Renal cortex interstitium (tissue), 11 donors: ENCODE data around the gene RAB31. TPM values are rescaled to one million over a fixed set of nuclear protein-coding genes. Genes with fewer than 3 reads are reported as not detected.
A peak's percentile ranks its signal among the peaks of the same experiment; 100 is the strongest.
"Not testable (repeated sequence)": the region's sequence is repeated elsewhere in the genome, so short reads cannot be mapped to it uniquely, and the experiment has no call there.

Experiments used
- DNase-seq, 11 donors: peaks; one replicate each; pipeline ENCODE4 v3.0.0-alpha.2; 2013; ENCODE audit warnings: low read depth in 9 of 11, low spot score in 4 of 11; ENCODE audit errors: extremely low read depth in 1 of 11
- polyA plus RNA-seq, 3 donors: library from polyadenylated mRNA; unstranded; fragments of 120-200 nt; gene quantifications; one replicate each; pipeline ENCODE4 v1.2.1, GENCODE V29; 2013; ENCODE audit not compliant: insufficient read length in 3 of 3

Gene RAB31
- polyA plus RNA-seq, 3 donors: 25.3 to 30.7 (median 30.4) TPM

DNA sequence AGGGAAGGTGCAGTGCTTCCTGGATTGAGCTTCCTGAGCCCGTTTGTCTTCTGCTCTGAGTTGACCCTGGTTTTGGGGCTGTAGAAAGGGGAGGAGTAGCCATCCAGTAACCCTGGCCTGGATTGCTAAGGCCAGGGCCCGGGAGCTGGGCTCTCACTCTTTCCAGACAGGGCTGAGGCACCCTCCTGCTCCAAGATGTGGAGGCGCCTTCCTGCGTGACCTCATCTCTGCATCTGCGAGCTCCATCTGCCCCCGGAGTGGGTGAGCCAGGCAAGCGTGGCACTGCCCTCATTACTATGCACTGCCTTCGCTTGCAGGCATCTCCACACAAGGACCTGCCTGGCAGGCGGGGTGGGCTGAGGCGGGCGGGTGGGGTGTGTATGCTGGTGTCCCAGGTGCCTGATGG lies 58.0 kb downstream of the RAB31 start:
- DNase-seq: no peak

DNA sequence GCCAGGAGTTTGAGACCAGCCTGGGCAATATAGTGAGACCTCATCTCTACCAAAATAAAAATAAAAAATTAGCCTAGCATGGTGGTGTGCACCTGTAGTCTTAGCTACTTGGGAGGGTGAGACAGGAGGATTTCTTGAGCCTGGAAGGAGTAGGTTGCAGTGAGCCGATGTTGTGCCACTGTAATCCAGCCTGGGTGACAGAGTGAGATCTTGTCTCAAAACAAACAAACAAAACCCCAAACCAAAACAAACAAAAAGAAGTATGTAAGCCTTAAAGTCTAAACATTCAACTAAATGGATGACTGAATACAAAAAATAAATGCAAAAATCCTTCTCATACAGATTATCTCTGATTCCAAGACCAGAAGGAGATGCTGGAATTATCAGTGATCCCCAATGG lies 58.6 kb downstream of the RAB31 start:
- no peak for DNase-seq

DNA sequence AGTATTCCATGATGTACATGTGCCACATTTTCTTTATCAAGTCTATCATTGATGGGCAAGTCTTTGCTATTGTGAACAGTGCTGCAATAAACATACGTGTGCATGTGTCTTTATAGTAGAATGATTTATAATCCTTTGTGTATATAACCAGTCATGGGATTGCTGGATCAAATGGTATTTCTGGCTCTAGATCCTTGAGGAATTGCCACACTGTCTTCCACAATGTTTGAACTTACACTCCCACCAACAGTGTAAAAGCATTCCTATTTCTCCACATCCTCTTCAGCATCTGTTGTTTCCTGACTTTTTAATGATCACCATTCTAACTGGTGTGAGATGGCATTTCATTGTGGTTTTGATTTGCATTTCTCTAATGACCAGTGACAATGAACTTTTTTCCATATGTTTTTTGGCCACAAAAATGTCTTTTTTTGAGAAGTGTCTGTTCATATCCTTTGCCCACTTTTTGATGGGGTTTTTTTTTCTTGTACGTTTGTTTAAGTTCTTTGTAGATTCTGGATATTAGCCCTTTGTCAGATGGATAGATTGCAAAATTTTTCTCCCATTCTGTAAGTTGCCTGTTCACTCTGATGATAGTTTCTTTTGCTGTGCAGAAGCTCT lies 60.1 kb downstream of the RAB31 start:
- DNase-seq: not testable (repeated sequence)

DNA sequence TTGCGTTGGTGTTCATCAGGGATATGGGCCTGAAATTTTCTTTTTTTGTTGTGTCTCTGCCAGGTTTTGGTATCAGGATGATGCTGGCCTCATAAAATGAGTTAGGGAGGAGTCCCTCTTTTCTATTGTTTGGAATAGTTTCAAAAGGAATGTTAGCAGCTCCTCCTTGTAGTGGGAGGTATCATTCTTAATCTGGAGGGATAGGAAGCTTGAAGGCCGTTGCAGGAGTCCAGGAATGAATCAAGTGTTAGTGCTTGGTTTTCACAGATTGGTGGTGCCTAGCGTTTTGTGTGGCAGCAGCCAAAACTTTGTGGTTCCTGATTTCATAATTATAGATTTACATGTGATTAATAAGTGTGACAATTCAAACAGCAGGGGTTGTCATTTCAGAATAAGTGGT lies 62.0 kb downstream of the RAB31 start:
- not testable (repeated sequence) for DNase-seq

DNA sequence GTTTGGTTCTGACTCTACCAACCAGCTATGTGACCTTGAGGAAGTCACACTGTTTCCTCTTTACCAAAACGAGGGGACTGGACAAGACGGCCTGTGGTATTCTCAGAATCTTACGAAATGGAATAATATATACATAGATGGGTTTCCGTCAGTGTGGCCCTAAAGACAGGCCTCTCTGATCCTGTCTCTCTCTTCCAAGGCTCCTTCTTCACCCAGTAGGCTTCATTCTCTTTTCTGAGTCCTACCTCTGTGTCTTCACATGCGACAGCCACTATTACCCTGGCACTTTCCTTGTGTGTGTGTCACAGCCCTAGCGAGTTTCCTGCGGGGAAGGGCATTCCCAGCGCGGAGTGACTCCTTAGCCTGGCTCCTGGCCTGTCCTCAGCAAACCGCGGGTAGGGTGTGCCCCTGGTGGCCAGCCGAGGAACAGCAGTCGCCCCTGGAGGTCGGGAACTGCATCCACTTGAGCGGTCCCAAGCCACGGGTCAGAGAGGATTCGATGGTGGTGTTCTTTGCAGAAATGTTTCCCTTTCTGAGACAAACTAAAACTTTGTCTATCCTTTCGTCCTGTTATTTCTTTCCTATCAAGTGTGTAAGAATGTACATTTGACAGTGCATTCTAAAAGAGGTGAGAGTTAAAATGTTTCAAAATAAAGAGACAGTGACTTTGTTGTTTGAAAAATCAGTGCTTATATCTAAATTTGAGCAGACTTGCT lies 63.3 kb downstream of the RAB31 start:
- peak; percentile 35 to 70 (median 49) for DNase-seq

DNA sequence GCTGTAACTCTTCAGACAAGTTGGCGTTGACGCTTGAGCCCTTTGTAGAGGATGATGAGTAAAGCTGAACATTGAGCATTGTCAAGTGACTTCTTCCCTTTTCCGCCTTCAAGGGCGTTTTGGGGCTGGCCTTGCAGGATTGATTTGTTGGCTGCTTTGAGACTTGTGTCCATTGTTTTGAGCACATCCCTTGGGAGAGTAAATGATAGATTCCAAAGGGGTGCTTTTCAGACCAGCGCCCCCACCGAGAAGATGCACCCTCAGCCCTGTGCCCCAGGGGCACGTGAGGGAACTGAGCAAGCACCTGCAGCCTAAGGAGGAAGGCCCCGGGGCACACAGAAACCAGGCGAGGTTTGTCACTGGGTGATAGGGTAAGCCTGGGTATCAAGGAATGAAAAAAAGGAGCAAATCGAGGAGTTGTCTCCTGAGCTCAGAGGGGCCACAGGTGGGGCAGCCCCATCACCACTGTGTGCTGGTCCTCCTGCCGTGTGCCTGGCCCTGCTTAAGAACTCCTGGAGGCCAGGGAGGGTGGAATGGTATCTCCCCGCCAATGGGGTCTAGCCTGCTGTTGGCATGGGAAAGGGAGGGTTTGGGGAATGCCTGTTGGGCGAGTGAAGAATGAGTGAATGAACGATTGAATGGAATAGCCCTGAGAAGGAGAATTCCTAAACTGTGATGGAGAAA lies 64.0 kb downstream of the RAB31 start:
- no peak for DNase-seq

DNA sequence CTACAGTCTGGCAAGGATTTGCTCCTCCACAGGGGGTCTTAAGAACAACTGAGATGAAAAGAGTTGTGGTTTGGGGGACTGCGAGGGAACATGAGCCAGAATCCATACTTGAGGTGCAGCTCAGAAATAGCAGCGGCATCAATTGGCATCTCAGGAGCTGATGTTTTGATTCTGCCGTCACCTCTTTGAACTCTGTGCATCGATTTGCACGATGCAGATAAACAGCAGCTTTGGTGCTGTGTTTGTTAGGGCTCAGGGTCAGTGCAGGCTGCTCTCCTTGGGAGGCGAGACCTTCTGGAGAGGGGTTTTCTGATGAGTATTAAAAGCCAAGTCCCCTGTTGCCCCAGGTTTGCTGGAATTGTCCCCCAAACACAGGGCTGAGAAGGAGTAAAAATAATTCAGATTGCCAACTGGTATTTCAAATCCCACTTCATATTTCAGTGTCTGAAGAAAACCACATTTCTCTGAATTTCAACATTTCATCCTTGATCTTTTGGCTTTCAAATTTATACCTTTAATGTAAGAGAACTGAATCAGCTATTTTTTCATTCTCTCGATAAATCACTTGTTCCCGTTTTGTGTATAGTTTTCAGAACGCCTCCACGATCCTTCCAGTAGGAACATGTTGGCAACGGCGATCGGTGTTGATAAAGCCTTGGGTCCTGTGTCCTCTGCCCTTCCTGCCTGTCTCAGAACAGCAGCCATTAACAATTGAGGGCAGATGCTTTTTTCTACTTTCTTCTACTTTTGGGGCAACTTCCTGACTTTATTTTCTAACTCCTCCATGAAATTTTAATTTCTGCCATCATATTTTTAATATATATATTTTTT lies 65.0 kb downstream of the RAB31 start:
- no peak for DNase-seq

DNA sequence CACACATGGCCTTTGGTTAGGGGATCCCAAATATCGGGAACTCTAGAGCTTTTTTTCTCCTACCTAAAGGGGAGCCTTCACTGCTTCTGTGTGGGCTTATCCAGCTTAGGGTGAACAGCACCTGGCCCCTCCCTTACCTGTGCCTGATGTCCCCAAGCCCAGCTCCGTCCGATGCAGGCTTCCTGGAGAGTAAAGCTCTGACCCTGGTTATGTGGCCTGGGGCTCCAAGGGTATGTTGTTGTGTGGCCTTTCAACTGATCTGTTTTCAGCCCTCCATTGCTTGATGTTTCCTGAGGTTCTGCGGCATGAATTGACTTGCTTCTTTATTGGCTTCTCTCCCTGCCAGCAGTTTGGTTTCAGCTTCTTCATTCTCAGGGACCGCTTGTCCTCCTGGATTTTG lies 66.0 kb downstream of the RAB31 start:
- DNase-seq: no peak

DNA sequence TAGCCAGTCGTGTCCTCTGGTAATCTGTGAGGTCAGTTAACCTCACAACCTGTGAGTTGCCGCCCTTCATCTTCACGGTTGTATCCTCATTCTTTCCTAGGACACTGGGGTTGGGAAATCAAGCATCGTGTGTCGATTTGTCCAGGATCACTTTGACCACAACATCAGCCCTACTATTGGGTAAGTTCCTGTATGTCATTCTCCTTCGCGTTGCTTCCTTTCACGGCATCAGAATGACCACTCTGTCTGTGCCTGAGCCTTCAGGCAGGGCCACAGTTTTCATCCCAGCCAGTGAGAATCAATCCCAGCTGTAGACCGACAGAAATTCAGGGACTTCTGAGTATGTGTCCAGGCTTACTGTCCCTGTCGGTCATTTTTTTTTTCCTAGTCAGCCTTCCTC lies 67.1 kb downstream of the RAB31 start:
- no peak for DNase-seq

DNA sequence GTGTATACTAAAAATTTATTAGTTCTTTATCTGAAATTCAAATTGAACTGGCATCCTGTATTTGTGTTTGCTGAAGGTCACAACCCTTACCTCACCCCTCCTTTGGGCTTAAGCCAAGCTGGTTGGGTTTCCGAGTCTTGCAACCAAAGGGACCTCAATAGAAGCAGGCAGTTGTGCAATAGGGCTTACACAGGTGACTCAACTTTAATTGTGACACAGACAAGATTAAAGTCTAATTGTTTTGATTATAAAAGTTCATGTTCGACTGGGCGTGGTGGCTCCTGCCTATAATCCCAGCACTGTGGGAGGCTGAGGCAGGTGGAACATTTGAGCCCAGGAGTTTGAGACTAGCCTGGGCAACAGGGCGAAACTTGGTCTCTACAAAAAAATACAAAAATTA lies 71.5 kb downstream of the RAB31 start:
- no peak for DNase-seq

DNA sequence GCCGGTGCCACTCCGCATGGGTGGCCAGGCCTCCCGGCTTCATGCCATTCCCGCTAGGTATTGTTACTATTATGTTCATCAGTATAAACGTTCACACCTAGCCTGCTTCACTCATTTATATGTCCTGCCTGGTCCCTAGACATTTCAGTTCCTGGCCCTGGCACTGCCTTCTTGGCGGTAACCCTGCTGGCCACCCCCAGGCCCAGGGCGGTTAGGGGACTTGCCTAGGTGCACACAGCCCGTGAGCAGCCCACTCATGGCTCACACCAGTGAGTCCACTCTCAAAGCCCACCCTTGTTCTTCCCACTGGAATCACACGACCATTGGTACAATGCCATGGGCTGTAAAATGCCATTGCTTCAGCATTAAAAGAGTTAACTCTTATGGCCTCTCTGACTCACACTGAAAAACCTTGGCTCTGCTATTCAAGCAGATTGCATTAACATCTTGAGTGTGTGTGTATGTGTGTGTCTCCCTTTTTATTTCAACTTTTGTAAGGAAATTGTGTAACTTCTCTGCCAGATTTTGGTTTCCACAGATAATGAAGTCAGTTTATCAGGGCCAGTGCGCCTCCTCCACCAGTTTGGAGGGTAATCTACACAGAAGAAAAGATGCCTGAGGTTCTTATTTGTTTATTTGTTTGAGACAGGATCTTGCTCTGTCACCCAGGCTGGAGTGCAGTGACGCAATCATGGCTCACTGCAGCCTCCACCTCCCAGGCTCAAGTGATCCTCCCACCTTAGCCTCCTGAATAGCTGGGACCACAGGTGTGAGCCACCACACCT lies 74.2 kb downstream of the RAB31 start:
- DNase-seq: no peak

DNA sequence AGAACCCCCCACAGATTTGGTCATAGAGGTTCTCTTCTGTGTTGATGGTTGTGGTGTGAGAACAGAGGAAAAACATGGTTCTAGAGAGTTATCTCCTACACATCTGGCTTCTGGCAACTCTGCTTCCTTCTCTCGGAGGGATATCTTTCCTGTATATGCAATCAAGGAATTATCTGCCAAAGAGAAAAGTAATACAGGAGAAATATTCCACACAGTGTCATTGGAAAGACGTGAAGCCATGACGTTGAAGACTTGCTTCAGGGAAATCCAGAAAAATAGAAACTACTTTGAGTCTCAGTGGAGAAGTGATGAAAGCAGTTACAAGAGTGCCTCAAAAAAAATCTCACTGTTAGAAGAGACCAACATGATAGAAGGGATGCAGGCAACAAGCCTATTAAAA lies 78.5 kb downstream of the RAB31 start:
- DNase-seq: no peak

DNA sequence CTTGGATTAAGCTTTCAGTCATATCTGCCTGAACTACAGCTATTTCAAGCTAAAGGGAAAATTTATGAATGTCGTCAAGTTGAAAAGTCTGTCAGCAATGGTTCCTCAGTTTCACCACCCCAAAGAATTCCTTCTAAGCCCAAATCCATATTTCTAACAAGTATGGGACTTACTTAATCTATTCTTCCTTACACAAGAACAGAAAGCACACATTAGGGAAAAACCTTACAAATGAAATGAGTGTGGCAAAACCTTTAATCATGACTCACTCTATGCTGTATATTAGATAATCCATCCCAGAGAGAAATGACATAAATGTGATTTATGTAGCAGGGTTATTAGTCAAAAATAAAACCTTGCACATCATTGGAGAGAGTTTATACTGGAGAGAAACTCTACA lies 78.9 kb downstream of the RAB31 start:
- no peak for DNase-seq

DNA sequence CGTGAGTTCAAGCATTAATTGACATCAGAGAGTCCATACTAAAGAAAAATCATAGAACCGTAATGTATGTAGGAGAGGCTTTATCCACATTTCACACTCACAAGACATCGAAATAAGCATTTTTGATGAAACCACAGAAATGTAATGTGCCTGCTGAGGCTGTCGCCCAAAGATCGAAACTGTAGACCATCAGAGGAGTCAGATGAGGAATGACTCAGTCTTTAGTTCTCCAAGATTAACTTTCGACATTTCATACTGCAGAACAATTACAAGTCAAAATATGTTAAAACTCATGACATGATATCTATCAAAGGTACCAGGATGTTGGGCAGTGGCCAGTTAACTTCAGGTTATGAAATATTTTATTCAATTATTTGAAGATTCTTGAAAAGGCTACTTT lies 79.6 kb downstream of the RAB31 start:
- DNase-seq: no peak

DNA sequence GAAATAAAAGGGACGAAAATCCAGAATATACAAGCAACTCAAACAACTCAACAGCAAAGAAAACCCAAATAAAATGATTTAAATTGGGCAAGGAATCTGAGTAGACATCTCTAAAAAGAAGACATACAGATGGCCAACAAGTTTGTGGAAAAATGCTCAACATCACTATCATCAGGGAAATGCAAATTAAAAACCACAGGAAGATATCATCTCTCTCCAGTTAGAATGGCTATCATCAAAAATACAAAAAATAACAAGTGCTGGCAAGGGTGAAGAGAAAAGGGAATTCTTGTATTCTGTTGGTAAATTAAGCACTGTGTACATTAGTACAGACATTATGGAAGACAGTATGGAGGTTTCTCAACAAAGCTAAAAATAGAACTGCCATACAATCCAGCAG lies 80.0 kb downstream of the RAB31 start:
- DNase-seq: no peak

DNA sequence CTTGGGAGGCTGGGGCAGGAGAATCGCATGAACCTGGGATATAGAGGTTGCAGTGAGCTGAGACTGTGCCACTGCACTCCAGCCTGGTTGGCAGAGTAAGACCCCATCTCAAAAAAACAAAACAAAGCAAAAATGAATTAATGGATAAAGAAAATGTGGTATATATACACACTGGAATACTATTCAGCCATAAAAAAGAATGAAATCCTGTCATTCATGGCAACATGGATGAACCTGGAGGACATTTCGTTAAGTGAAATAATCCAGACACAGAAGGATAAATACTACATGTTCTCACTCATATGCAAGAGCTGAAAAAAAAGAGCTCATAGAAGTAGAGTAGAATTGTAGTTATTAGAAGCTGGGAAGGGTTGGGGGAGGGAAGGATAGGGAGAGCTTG lies 80.8 kb downstream of the RAB31 start:
- no peak for DNase-seq

DNA sequence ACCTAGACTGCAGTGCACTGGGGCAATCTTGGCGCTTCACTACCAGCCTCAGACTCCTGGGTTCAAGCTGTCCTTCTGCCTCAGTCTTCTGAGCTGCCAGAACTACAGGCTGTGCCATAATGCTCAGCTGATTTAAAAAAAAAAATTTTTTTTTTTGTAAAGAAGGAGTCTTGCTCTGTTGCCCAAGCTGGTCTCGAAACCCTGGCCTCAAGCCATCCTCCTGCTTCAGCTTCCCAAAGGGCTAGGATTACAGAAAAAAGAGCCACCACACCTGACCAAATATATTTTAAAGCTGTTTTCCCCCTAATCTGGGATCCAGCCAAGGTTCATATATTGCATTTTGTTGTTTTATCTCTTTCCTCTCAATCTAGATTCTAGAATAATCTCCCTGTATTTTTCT lies 82.2 kb downstream of the RAB31 start:
- no peak for DNase-seq

DNA sequence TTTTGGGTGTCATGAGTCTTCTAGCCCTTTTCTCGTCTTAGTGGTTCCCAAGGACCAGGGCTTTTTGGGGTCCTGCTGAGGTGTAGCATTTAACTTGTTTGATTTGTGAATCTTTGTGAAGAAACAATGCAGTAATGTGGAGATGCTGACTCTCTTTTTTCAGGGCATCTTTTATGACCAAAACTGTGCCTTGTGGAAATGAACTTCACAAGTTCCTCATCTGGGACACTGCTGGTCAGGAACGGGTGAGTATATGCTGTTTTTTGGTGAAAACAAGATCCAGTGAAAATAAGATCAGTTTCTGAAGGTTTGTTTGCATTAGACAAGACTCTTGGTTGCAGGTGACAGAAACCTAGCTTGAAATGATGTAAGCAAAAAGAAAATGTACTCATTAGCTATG lies 83.9 kb downstream of the RAB31 start:
- no peak for DNase-seq
